Measurements from ENCODE around the gene JAZF1.

GRCh38 chr7:28016297-28016696 is 164.3 kb downstream of the JAZF1 start:
- TF ChIP-seq, protein P1, sequence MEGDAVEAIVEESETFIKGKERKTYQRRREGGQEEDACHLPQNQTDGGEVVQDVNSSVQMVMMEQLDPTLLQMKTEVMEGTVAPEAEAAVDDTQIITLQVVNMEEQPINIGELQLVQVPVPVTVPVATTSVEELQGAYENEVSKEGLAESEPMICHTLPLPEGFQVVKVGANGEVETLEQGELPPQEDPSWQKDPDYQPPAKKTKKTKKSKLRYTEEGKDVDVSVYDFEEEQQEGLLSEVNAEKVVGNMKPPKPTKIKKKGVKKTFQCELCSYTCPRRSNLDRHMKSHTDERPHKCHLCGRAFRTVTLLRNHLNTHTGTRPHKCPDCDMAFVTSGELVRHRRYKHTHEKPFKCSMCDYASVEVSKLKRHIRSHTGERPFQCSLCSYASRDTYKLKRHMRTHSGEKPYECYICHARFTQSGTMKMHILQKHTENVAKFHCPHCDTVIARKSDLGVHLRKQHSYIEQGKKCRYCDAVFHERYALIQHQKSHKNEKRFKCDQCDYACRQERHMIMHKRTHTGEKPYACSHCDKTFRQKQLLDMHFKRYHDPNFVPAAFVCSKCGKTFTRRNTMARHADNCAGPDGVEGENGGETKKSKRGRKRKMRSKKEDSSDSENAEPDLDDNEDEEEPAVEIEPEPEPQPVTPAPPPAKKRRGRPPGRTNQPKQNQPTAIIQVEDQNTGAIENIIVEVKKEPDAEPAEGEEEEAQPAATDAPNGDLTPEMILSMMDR (IDR thresholded peaks at IDR 0.05; ENCODE audit: insufficient read depth, low read length) = no peak
- TF ChIP-seq GABPA (IDR thresholded peaks at IDR 0.05; ENCODE audit: low read depth) (no peak), POLR2AphosphoS5 (IDR thresholded peaks at IDR 0.05; ENCODE audit: low read depth) (no peak), REST (IDR thresholded peaks at IDR 0.05; ENCODE audit: insufficient replicate concordance, low read depth) (no peak)

Data from HL-60 (cell line).